ENCODE data around the gene TIGAR. TPM values are rescaled to one million over a fixed set of nuclear protein-coding genes. Genes with fewer than 3 reads are reported as not detected.

Gene TIGAR
- total RNA-seq, 3 donors from 2014 or later: 11.4 to 17.0 (median 11.6) TPM

DNA sequence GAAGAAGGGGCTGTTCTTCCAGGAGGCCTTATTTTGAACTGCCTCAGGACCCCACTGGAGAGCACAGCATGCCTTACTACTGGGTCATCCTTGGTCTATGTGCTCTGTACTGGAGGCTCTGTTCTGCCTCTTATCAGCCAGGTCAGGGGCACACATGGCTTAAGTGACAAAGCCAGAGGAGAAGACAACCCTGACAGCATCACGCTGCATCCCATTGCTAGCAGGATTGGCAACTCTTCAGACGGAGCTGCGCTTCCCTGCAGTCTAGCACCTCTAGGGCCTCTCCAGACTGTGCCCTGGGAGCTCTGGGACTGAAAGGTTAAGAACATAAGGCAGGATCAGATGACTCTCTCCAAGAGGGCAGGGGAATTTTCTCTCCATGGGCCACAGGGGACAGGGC, 17.3 kb upstream of the TIGAR start:
- Histone ChIP-seq H3K4me3 (no peak overlapping the region), H3K9me3 (no peaks in the 10 kb centered on the region), H3K4me1 (ENCODE audit: low read depth) (peaks cover 32% of the 10 kb centered on the region), H3K36me3 (ENCODE audit: low read depth) (no peaks in the 10 kb centered on the region)
- intact Hi-C loops (cut with DNase I, micrococcal nuclease): loop anchor here in 1 of 2 donors (10.0 kb wide), 1 partner anchor 121 kb away; no protein-coding TSS in a partner anchor
- ATAC-seq (no peak), DNase-seq (peak in 1 of 3 donors; percentile 23)
- TF ChIP-seq, protein P1, sequence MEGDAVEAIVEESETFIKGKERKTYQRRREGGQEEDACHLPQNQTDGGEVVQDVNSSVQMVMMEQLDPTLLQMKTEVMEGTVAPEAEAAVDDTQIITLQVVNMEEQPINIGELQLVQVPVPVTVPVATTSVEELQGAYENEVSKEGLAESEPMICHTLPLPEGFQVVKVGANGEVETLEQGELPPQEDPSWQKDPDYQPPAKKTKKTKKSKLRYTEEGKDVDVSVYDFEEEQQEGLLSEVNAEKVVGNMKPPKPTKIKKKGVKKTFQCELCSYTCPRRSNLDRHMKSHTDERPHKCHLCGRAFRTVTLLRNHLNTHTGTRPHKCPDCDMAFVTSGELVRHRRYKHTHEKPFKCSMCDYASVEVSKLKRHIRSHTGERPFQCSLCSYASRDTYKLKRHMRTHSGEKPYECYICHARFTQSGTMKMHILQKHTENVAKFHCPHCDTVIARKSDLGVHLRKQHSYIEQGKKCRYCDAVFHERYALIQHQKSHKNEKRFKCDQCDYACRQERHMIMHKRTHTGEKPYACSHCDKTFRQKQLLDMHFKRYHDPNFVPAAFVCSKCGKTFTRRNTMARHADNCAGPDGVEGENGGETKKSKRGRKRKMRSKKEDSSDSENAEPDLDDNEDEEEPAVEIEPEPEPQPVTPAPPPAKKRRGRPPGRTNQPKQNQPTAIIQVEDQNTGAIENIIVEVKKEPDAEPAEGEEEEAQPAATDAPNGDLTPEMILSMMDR (IDR thresholded peaks at IDR 0.05): no peak

DNA sequence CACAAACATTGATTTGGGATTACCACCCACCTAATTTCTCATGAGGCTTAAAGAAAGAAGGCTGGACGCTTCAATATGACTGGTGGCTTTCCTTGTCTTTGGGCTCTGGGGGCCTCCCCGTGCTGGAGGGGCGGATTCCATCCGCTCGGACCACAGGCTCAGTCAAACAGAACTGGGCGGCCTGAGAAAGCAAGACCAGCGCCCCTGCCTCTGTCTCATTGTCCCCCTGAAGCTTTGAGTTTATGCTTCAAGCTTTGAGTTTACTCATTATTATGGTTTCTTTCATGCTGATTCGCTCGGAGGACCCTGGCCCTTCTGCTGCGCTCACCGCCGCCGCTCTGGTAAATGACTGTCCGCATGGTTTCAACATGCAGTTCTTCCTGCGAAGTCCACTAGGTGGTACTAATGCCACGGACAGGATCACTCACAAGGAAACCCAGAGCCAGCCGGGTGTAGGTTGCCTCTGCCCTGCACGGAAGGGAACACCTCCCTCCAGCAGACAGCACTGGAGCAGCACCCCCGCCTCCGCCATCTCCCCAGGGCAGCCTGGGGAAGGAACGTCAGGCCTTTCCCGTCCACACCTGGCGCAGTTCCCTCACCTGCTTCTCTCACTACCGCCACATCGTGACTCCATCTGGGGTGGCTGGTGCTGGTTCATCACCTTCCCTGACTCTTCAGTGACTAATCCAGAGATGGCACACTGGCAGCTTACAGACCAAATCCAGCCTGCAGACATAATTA, 13.2 kb upstream of the TIGAR start:
- H3K4me1 ChIP-seq (ENCODE audit: low read depth): peaks cover 14% of the 10 kb centered on the region
- H3K9me3 ChIP-seq: no peaks in the 10 kb centered on the region
- TF ChIP-seq, protein P1 (IDR thresholded peaks at IDR 0.05): peak; percentile 68
- intact Hi-C loops (cut with DNase I, micrococcal nuclease): loop anchor here in 1 of 2 donors (10.0 kb wide), 1 partner anchor 117 kb away; no protein-coding TSS in a partner anchor
- no peaks in the 10 kb centered on the region for H3K36me3 ChIP-seq (ENCODE audit: low read depth)
- DNase-seq: peak; percentile 82 to 83 (median 82)
- peak; percentile 96 for ATAC-seq
- no peak overlapping the region for H3K4me3 ChIP-seq

DNA sequence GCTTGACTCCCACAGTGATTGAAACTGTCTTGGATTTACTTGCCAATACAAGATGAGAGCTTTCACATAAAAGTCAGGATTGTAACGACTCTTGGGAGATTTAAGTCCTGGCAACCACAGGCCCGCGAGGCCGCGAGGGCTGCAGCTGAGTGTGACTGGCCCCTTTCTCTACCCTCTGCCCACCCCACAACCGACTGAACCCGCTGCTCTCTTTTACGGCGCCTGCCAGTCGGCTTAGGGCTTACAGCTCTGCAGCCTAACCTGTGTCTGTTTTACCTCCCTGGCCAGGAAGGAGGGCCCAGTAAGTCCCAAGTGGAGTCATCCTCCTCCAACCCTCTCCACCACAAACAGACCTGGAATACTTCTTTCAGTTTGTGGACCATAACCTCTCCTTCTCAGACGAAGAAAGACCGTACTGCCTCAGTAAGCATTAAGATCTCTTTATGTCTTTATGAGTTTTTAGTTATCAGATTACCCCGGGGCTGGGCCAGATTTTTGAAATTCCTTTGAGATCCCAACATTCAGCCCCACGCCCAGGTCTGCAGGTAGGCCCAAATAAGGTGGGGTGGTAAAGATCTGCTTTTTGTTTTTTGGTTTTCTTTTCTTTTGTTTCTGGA, 12.6 kb upstream of the TIGAR start:
- Histone ChIP-seq H3K4me3 (no peak overlapping the region), H3K9me3 (no peaks in the 10 kb centered on the region), H3K4me1 (ENCODE audit: low read depth) (peaks cover 8% of the 10 kb centered on the region), H3K36me3 (ENCODE audit: low read depth) (no peaks in the 10 kb centered on the region)
- ATAC-seq: no peak
- TF ChIP-seq, protein P1 (IDR thresholded peaks at IDR 0.05): no peak
- intact Hi-C loops (cut with DNase I, micrococcal nuclease): loop anchor here in 1 of 2 donors (10.0 kb wide), 1 partner anchor 116 kb away; no protein-coding TSS in a partner anchor
- no peak for DNase-seq

DNA sequence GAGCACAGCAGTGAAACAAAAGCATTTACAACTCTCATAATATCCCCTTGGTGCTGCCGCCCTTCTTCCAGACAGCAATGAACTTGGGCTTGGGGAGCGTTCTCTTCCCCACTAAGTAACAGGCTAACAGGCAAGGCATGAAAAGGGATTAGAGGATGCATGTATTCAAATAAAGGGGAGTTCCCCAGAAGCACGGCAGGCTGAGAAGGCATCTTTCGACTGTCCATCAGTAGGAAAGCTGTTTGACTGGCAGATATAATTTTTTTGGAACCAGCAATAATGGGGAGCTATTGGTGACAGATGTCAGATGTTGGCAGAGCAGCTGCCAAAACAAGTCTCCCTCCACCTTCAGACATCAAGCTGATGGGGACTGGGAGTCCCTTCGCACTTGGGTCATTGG, 9.2 kb upstream of the TIGAR start:
- no peaks in the 10 kb centered on the region for H3K9me3 ChIP-seq
- ATAC-seq: no peak
- H3K36me3 ChIP-seq (ENCODE audit: low read depth): no peaks in the 10 kb centered on the region
- TF ChIP-seq, protein P1 (IDR thresholded peaks at IDR 0.05): no peak
- no peak for DNase-seq
- H3K4me3 ChIP-seq: no peak overlapping the region
- intact Hi-C loops (cut with DNase I, micrococcal nuclease): no loop called here
- H3K4me1 ChIP-seq (ENCODE audit: low read depth): no peaks in the 10 kb centered on the region

- Histone ChIP-seq H3K4me3 (no peak overlapping the region), H3K9me3 (no peaks in the 10 kb centered on the region), H3K36me3 (ENCODE audit: low read depth) (no peaks in the 10 kb centered on the region), H3K4me1 (ENCODE audit: low read depth) (no peaks in the 10 kb centered on the region)
- ATAC-seq: no peak
- intact Hi-C loops (cut with DNase I, micrococcal nuclease): no loop called here
- no peak for DNase-seq
- TF ChIP-seq, protein P1 (IDR thresholded peaks at IDR 0.05): no peak
Measured at GRCh38 chr12:4312251-4312650, 8.8 kb upstream of the TIGAR start.
